ENCODE measurements around the gene FBXO8. TPM values are rescaled to one million over a fixed set of nuclear protein-coding genes. Genes with fewer than 3 reads are reported as not detected.

The FBXO8 gene
- polyA plus RNA-seq, 1 of the 3 experiments (the other 2 are of a cell fraction), result 16.0 TPM

GRCh38 chr4:174318829-174319764, 35.6 kb upstream of the FBXO8 start:
- Histone ChIP-seq H4K20me1 (ENCODE audit: insufficient read depth) (no peaks in the 10 kb centered on the region), H3K4me2 (no peak overlapping the region), H3K36me3 (replicated peaks in 1 of 2; ENCODE audit: control insufficient read depth in 1 of 2, insufficient read depth in 2 of 2, low read length in 1 of 2) (peaks cover 8 to 21% of the 10 kb centered on the region in 2 experiments), H3K4me1 (ENCODE audit: control insufficient read depth in 1 of 2, insufficient read depth in 2 of 2, low read depth in 1 of 2, low read length in 1 of 2) (peaks cover 10% of the 10 kb centered on the region in 2 experiments; a peak in 3 of 4 replicates), H3K4me3 (ENCODE audit: low read depth in 2 of 2, low read length in 1 of 2) (no peak overlapping the region), H3K9me3 (no peaks in the 10 kb centered on the region), H3K27ac (ENCODE audit: low read depth in 2 of 2, low read length in 1 of 2) (peak overlapping the region in 1 of 2 experiments; percentile 68; a peak in 2 of 4 replicates), H2AFZ (ENCODE audit: low read depth) (no peak overlapping the region; the same call in 1 of the 2 replicates), H3K27me3 (ENCODE audit: insufficient read depth) (no peaks in the 10 kb centered on the region), H3K9me2 (no peaks in the 10 kb centered on the region), H3F3A (replicated peaks; ENCODE audit: insufficient read depth) (peaks cover 5% of the 10 kb centered on the region), H3K79me2 (ENCODE audit: insufficient read depth) (no peaks in the 10 kb centered on the region), H3K9ac (no peak overlapping the region)
- DNase-seq, result peak; percentile 34
- CTCF ChIA-PET, result interaction anchor here (0.6 to 2.9 kb wide), 46 partner anchors 9 to 899 kb away, joined by 3 to 11 read pairs (median 4); no protein-coding TSS in a partner anchor
- TF ChIP-seq JUND (IDR thresholded peaks at IDR 0.05) (no peak), CTCF (IDR thresholded peaks at IDR 0.05) (peak; percentile 93), IRF3 (IDR thresholded peaks at IDR 0.05; ENCODE audit: low read depth, low read length) (no peak), SMC3 (IDR thresholded peaks at IDR 0.05; ENCODE audit: low read depth, low read length) (peak; percentile 41; the same call in 1 of the 2 replicates), MXI1 (IDR thresholded peaks at IDR 0.05; ENCODE audit: low read depth, low read length) (no peak), RXRA (IDR thresholded peaks at IDR 0.05; ENCODE audit: borderline replicate concordance, low read depth) (no peak), MAX (IDR thresholded peaks at IDR 0.05; ENCODE audit: low read depth) (no peak), TAF1 (IDR thresholded peaks at IDR 0.05; ENCODE audit: borderline replicate concordance, low read depth, low read length) (no peak), NFIC (IDR thresholded peaks at IDR 0.05; ENCODE audit: borderline replicate concordance) (no peak), RAD21 (IDR thresholded peaks at IDR 0.05; ENCODE audit: low read length) (peak; percentile 84)
- POLR2A ChIA-PET, result interaction anchor here (0.7 kb wide), 1 partner anchor 183 kb away, joined by 3 read pairs; no protein-coding TSS in a partner anchor
- 54% methylated on average over 8 of the region's 8 CpGs for WGBS (ENCODE audit: low lambda C conversion rate)

- no peak for DNase-seq
- no peaks in the 10 kb centered on the region for H3K79me2 ChIP-seq (ENCODE audit: insufficient read depth)
- no peak overlapping the region for H2AFZ ChIP-seq (ENCODE audit: low read depth)
- no peak overlapping the region for H3K4me3 ChIP-seq (ENCODE audit: low read depth in 2 of 2, low read length in 1 of 2)
- no peak overlapping the region for H3K9ac ChIP-seq
- no peaks in the 10 kb centered on the region for H3K27me3 ChIP-seq (ENCODE audit: insufficient read depth)
- H3K27ac ChIP-seq (ENCODE audit: low read depth in 2 of 2, low read length in 1 of 2), result peak overlapping the region in 1 of 2 experiments; percentile 29; a peak in 2 of 4 replicates
- peaks cover 10% of the 10 kb centered on the region in 2 experiments; a peak in 3 of 4 replicates for H3K4me1 ChIP-seq (ENCODE audit: control insufficient read depth in 1 of 2, insufficient read depth in 2 of 2, low read depth in 1 of 2, low read length in 1 of 2)
- ChIA-PET POLR2A (no interaction called here), CTCF (no interaction called here)
- H3K36me3 ChIP-seq (replicated peaks in 1 of 2; ENCODE audit: control insufficient read depth in 1 of 2, insufficient read depth in 2 of 2, low read length in 1 of 2), result peaks cover 15 to 37% of the 10 kb centered on the region in 2 experiments
- no peak overlapping the region for H3K4me2 ChIP-seq
- H3F3A ChIP-seq (replicated peaks; ENCODE audit: insufficient read depth), result peaks cover 9% of the 10 kb centered on the region
- no peaks in the 10 kb centered on the region for H4K20me1 ChIP-seq (ENCODE audit: insufficient read depth)
- H3K9me3 ChIP-seq, result no peaks in the 10 kb centered on the region
- TF ChIP-seq MAX (IDR thresholded peaks at IDR 0.05; ENCODE audit: low read depth) (no peak), NFIC (IDR thresholded peaks at IDR 0.05; ENCODE audit: borderline replicate concordance) (peak; percentile 36; the same call in 1 of the 2 replicates)
- no peaks in the 10 kb centered on the region for H3K9me2 ChIP-seq
These were observed 34.1 kb upstream of the FBXO8 start for GRCh38 chr4:174317531-174317930.
